AG09309 (cell line): Measurements from ENCODE around the gene RNU1-2.
"Not testable (repeated sequence)": the region's sequence is repeated elsewhere in the genome, so short reads cannot be mapped to it uniquely, and the experiment has no call there.

Source experiments
- DNase-seq: peaks from one replicate; pipeline ENCODE4 v3.0.0-alpha.2; 2010; ENCODE audit warnings: low read depth
- H3K4me3 ChIP-seq: 2 replicates; pipeline ENCODE4 v1.5.1; 2011; ENCODE audit warnings: mild to moderate bottlenecking, low read depth, low read length, moderate library complexity; ENCODE audit not compliant: control insufficient read depth
- CTCF ChIP-seq: IDR thresholded peaks from 2 replicates; pipeline ENCODE4 v1.5.1; 2011; ENCODE audit warnings: mild to moderate bottlenecking, low read depth, low read length, inconsistent platforms; ENCODE audit not compliant: insufficient read depth, control insufficient read depth; ENCODE audit errors: missing control alignments

RNU1-2 gene

DNA sequence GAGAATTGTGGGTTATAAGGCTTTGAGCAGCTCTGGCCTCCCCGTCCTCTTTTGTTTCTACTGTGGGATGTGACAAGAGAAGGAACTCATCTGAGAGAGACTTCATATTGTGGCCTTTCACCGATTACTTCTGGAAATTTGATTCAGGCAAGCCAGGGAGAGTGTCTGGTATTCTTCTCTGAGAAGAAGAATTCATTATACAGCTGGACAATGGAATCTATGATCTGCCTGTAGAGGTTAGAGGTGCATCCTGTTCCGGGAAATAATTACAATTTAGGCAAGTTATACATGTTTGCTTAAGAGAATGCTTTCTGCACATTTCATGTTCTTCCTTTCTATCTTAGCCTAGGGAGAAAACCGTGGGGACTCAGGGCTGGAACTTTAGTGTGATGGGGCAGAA is 12.8 kb upstream of the RNU1-2 start:
- no peak overlapping the region for H3K4me3 ChIP-seq
- DNase-seq: no peak
- no peak for TF ChIP-seq CTCF

DNA sequence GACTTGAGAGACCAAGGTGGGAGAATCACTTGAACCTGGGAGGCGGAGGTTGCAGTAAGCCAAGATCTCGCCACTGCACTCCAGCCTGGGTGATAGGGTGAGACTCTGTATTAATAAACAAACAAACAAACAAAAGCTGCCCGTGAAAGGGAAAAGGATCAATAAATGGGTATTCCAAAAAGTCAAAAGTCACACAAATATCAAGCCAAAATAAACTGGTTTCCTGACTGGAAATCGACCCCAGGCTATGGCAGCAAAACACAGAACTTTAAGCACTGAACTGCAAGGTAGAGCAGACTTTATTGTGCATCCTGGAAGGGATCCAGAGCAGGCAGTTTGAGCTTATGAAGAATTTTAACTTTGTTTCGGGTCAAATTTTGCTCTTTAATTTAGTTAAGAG is 11.3 kb upstream of the RNU1-2 start:
- not testable (repeated sequence) for H3K4me3 ChIP-seq, DNase-seq

DNA sequence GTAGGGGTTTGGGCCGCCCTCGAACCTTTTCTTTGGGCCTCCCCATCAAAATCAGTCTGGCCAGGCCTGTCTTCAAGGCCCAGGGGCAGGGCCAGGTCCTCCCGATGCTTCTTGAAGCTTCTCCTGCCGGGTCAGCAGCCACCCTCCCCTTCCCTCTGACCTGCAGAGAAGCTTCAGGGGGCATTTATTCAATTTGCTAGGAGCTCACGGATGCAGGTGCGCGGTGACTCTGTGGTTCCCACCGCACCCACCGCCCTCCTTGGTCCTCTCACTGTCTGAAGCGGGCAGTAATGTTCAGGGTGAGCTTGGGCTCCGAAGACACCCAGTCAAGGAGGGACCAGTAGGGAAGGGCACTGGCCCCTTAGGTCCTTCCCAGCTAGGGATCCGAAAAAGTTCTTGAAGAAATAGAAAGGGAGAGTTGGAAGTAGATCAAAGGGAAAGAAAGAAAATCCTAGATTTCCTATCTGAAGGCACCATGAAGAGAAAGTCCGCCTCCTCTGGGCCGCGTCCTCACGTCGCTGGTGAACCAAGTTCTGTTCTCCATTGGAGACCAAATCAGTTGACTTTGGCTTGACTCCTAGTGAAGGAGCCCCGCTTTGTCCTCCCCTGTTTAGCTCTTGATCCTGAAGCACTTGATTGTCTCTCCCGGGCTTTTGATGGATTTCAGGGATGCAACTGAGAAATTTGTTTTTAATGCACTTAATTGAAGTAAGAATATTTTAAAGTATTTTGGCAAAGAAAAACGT is 8.7 kb upstream of the RNU1-2 start:
- no peak for DNase-seq
- no peak for TF ChIP-seq CTCF
- H3K4me3 ChIP-seq: no peak overlapping the region

GRCh38 chr1:16888860-16889816 is 6.6 kb upstream of the RNU1-2 start:
- peak; percentile 29 for TF ChIP-seq CTCF
- DNase-seq: peak; percentile 27
- H3K4me3 ChIP-seq: peak overlapping the region; percentile 45

DNA sequence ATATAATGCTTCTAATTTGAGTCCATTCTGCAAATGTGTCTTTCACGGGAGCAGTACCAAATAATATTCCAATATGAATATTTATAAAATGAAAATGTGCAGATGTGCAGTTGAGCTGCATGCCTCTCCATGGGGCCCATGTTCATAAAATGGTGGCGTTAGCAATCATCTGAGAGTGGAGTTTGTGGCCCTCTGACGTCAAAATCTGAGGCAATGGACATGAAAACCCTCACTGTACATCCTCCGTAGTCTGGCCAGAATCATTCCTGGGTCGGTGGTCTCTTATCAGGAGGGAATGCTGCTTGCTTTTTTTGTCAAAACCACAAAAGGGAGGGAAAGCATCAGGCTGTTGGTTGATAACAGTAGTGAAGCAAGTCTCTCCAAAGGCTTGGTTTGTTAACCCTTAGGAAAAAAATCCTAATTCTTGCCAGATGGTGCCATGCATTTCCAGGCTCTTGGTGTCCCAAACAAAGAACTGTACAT is 5.2 kb upstream of the RNU1-2 start:
- not testable (repeated sequence) for DNase-seq, H3K4me3 ChIP-seq

DNA sequence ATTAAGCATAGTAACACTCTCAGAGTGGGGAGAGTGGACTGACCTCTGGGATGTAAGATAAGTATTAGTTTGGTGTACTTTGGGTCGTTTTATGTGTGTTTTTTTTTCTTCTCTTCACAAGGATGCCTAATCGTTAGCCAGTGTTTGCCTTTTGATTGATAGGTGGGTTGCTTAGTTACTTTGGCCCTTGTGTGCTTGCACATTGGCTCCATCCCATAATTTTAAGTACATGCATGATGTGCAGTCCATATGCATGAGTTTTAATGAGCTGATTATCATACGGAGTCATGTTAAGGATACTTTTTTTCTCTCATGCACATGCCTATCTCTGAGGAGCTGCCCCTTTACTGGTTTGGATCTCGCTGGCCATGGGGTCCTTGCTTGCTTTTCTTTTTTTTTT is 4.7 kb upstream of the RNU1-2 start:
- not testable (repeated sequence) for DNase-seq, H3K4me3 ChIP-seq

DNA sequence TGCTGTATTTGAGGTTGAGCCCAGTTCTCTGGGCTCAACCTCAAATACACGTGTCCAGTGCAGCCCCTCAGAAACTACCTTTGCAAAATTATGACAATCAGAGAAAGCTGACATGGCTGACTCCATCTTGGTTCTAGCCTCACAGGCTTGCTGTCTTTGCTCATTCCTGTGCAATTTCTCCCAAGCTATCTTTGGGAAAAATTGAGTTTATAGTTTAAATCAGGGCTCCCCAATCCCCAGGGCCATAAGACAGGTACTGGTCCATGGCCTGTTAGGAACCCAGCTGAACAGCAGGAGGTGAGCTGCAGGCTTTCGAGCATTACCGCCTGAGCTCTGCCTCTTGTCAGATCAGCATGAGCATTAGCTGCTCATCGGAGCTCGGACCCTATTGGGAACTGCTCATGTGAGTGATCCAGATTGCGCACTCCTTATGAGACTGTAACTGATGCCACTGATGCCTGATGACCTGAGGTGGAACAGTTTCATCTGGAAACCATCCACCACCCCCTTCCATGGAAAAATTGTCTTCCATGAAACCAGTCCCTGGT is 2.7 kb upstream of the RNU1-2 start:
- not testable (repeated sequence) for DNase-seq, H3K4me3 ChIP-seq

DNA sequence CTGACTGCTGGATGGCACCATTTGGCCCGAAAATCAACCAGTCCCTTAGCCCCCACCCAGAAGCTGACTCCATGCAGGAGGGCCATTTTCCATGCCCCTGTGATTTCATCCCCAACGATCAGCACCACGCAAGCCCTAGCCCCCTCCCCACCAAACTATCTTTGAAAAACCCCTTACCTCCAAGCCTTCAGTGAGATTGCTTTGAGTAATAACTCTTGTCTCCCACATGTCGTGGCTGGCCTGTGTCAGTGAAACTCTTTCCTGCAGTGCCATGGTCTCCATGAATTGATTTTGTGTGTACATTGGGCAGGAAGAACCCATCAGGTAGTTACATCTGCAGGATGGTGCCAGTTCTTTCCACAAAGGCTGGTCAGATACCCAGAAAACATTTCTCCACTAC is 2.0 kb upstream of the RNU1-2 start:
- H3K4me3 ChIP-seq, DNase-seq: not testable (repeated sequence)

GRCh38 chr1:16894338-16894737 is 1.4 kb upstream of the RNU1-2 start:
- not testable (repeated sequence) for DNase-seq, H3K4me3 ChIP-seq

DNA sequence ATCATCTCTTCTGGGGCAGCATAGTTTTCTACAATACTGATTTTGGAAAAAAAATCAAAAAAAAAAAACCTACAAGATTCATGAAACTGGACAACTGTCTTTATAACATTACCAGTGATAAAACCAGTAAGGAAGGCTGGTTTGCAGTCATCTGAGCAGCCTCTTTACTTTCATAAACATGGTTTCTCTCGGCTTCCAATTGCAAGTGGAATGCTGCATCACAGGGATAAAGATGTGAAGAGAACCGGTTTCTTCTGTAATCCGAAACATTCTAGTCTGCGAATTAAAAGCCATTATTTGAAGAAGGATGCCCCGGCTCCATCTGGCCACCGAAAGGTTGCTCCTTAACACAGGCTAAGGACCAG is 565 bp upstream of the RNU1-2 start:
- not testable (repeated sequence) for DNase-seq
- peak overlapping the region; percentile 33 for H3K4me3 ChIP-seq

DNA sequence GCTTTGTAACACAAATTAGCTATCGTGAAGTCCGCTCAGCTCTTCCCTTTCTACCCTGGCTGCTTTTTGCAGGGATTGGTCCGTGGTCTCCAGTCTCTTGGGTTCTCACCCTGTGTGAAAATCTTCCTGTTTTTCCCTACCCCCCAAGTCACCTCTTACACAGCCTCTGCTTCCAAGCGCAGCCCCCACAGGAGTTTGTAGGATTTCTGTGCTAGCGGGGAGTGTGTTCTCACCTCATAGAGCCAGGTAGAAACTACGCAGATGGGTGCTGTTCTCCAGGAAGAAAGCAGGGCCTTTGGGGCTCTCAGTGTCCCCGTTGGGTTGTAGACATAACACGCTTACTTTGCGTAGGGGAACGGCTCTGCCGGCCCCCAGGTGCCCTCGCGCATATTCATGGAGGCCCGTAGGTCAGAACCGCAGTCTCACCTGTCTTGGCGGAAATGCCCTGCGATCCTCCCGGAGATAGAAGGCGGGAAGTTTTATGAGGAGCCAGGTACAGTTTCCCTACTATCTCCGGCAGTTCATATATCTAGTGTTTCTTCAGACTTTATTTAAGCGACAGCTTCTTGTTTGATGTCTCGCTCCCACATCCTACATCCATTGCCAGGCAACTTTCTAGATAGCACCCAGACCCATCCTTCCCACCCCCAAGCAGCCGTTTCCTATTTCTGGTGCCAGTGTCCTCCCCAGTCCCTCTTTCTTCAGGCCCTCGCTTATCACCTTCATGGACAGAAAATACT is 706 bp downstream of the RNU1-2 start:
- H3K4me3 ChIP-seq: not testable (repeated sequence)

GRCh38 chr1:16897653-16898052 is 1.9 kb downstream of the RNU1-2 start:
- DNase-seq, H3K4me3 ChIP-seq: not testable (repeated sequence)

More for the DNA sequence above, 706 bp downstream of the RNU1-2 start:
- DNase-seq: peak; percentile 70

GRCh38 chr1:16898298-16898697 is 2.5 kb downstream of the RNU1-2 start:
- not testable (repeated sequence) for DNase-seq, H3K4me3 ChIP-seq

GRCh38 chr1:16899020-16899419 is 3.2 kb downstream of the RNU1-2 start:
- not testable (repeated sequence) for H3K4me3 ChIP-seq, DNase-seq
